H1 (cell line): ENCODE measurements around the gene YAP1. TPM values are rescaled to one million over a fixed set of nuclear protein-coding genes. Genes with fewer than 3 reads are reported as not detected.

Experiments used
- CTCF ChIA-PET: fragments of 300-600 bp; sonication (Branson Sonifier 250); formaldehyde crosslinking; loops from one replicate; lab custom pipeline; 2021; ENCODE audit not compliant: partially characterized antibody; lab: Charles Lee
- POLR2A ChIA-PET: fragments of 300-600 bp; sonication (Branson Sonifier 250); formaldehyde crosslinking; loops from one replicate; lab custom pipeline; 2021; ENCODE audit warnings: inconsistent platforms; ENCODE audit not compliant: partially characterized antibody; lab: Charles Lee
- DNase-seq, 2 experiments: peaks; one replicate each; pipeline versions ENCODE4 v3.0.0 to v3.0.0-alpha.2; 2010 to 2022; ENCODE audit warnings: low spot score in 2 of 2, low read depth in 1 of 2, mixed read lengths in 1 of 2
- FAIRE-seq: peaks from 2 replicates; lab custom pipeline; 2011; peaks lifted over from hg19 to GRCh38; lab: Jason Lieb, UNC
- H2AFZ ChIP-seq: 2 replicates; pipeline ENCODE4 v1.8.1; 2012; ENCODE audit warnings: low read length, inconsistent platforms
- H2AK5ac ChIP-seq: 2 replicates; pipeline ENCODE4 v1.6.1; 2013; ENCODE audit warnings: low read depth, low read length
- H2BK120ac ChIP-seq: replicated peaks from 2 replicates; pipeline ENCODE3; 2013; ENCODE audit warnings: low read depth, low read length, inconsistent platforms
- H2BK12ac ChIP-seq: 2 replicates; pipeline ENCODE4 v1.6.1; 2013; ENCODE audit warnings: low read depth, low read length
- H2BK15ac ChIP-seq: 2 replicates; pipeline ENCODE4 v1.6.1; 2013; ENCODE audit warnings: low read length
- H2BK20ac ChIP-seq: 2 replicates; pipeline ENCODE4 v1.6.1; 2013; ENCODE audit warnings: low read length
- H2BK5ac ChIP-seq: 2 replicates; pipeline ENCODE4 v1.6.1; 2013; ENCODE audit warnings: low read depth, low read length
- H3K14ac ChIP-seq: 2 replicates; pipeline ENCODE4 v1.6.1; 2013; ENCODE audit warnings: inconsistent platforms; ENCODE audit not compliant: insufficient read length
- H3K18ac ChIP-seq: 2 replicates; pipeline ENCODE4 v1.6.1; 2013; ENCODE audit warnings: low read length; ENCODE audit errors: extremely low read depth
- H3K23ac ChIP-seq: 2 replicates; pipeline ENCODE4 v1.6.1; 2013; ENCODE audit warnings: inconsistent platforms; ENCODE audit not compliant: insufficient read length
- H3K23me2 ChIP-seq: 2 replicates; pipeline ENCODE4 v1.6.1; 2013; ENCODE audit warnings: low read depth, low read length
- H3K27ac ChIP-seq: 2 replicates; pipeline ENCODE4 v1.6.1; 2011; ENCODE audit warnings: low read depth, low read length, inconsistent platforms
- H3K27me3 ChIP-seq, 4 experiments: replicated peaks in 1 of 4; 1 replicate in 1 of 4; 2 replicates in 3 of 4; pipeline versions ENCODE4 v1.6.1 to v1.8.1; 2011 to 2013; ENCODE audit warnings: low read length in 3 of 4, mild to moderate bottlenecking in 3 of 4, inconsistent platforms in 2 of 4, mixed read lengths in 2 of 4, moderate library complexity in 1 of 4; ENCODE audit not compliant: control insufficient read depth in 3 of 4, insufficient read depth in 3 of 4; ENCODE audit errors: extremely low read depth in 1 of 4
- H3K36me3 ChIP-seq, 4 experiments: 2 replicates each; pipeline versions ENCODE4 v1.6.1 to v1.8.1; 2011 to 2013; ENCODE audit warnings: mild to moderate bottlenecking in 4 of 4, low read length in 3 of 4, moderate library complexity in 2 of 4, control low read depth in 1 of 4, inconsistent platforms in 1 of 4; ENCODE audit not compliant: insufficient read depth in 4 of 4, control insufficient read depth in 2 of 4
- H3K4ac ChIP-seq: replicated peaks from 2 replicates; pipeline ENCODE3; 2013; ENCODE audit warnings: low read length, low read depth, mixed read lengths, inconsistent platforms; ENCODE audit not compliant: insufficient read length
- H3K4me1 ChIP-seq, 4 experiments: replicated peaks in 1 of 4; 1 replicate in 1 of 4; 2 replicates in 3 of 4; pipeline versions ENCODE4 v1.6.1 to v1.8.1; 2011 to 2013; ENCODE audit warnings: low read length in 3 of 4, inconsistent platforms in 2 of 4, mixed read lengths in 1 of 4; ENCODE audit not compliant: insufficient read depth in 4 of 4, control insufficient read depth in 3 of 4
- H3K4me2 ChIP-seq, 2 experiments: 2 replicates each; pipeline versions ENCODE4 v1.6.1 to v1.8.1; 2011 to 2013; ENCODE audit warnings: low read depth in 2 of 2, low read length in 2 of 2, control low read depth in 1 of 2, inconsistent platforms in 1 of 2, mild to moderate bottlenecking in 1 of 2; ENCODE audit not compliant: insufficient read depth in 1 of 2
- H3K4me3 ChIP-seq, 4 experiments: fragments of 200-600, 300-600 bp in 1 of 4; sonication (generic), shearing (Covaris generic), sonication (Bioruptor Twin) in 1 of 4; 2 replicates each; pipeline versions ENCODE4 v1.5.1 to v1.8.1; 2011 to 2016; ENCODE audit warnings: low read length in 4 of 4, low read depth in 3 of 4, control low read depth in 2 of 4, inconsistent platforms in 2 of 4, mild to moderate bottlenecking in 2 of 4, mixed read lengths in 1 of 4, moderate library complexity in 1 of 4; ENCODE audit not compliant: insufficient read depth in 2 of 4; ENCODE audit errors: extremely low read depth in 1 of 4
- H3K56ac ChIP-seq: replicated peaks from 2 replicates; pipeline ENCODE3; 2013; ENCODE audit warnings: low read depth, mild to moderate bottlenecking, mixed read lengths, low read length, inconsistent platforms; ENCODE audit not compliant: insufficient read length
- H3K79me1 ChIP-seq: 2 replicates; pipeline ENCODE4 v1.6.1; 2013; ENCODE audit warnings: low read depth, low read length, control low read depth
- H3K79me2 ChIP-seq, 2 experiments: 2 replicates each; pipeline versions ENCODE4 v1.6.1 to v1.8.1; 2012 to 2013; ENCODE audit warnings: low read length in 2 of 2, mild to moderate bottlenecking in 2 of 2, inconsistent platforms in 1 of 2; ENCODE audit not compliant: insufficient read depth in 2 of 2, control insufficient read depth in 1 of 2
- H3K9ac ChIP-seq, 4 experiments: replicated peaks in 1 of 4; 1 replicate in 1 of 4; 2 replicates in 3 of 4; pipeline versions ENCODE4 v1.6.1 to v1.8.1; 2011 to 2013; ENCODE audit warnings: low read depth in 3 of 4, low read length in 3 of 4, control low read depth in 2 of 4, mild to moderate bottlenecking in 2 of 4, moderate library complexity in 2 of 4, inconsistent platforms in 1 of 4; ENCODE audit errors: extremely low read depth in 1 of 4
- H3K9me3 ChIP-seq, 2 experiments: 2 replicates each; pipeline versions ENCODE4 v1.6.1 to v1.8.1; 2012 to 2013; ENCODE audit warnings: mild to moderate bottlenecking in 2 of 2, moderate library complexity in 2 of 2, control low read depth in 1 of 2, inconsistent platforms in 1 of 2, low read depth in 1 of 2, low read length in 1 of 2, mixed read lengths in 1 of 2; ENCODE audit not compliant: insufficient read depth in 2 of 2
- H4K20me1 ChIP-seq, 2 experiments: replicated peaks in 1 of 2; 2 replicates each; pipeline versions ENCODE3 to v1.8.1; 2011 to 2013; ENCODE audit warnings: inconsistent platforms in 2 of 2, low read length in 2 of 2, mild to moderate bottlenecking in 1 of 2; ENCODE audit not compliant: insufficient read depth in 2 of 2, control insufficient read depth in 1 of 2
- H4K5ac ChIP-seq: 2 replicates; pipeline ENCODE4 v1.6.1; 2013; ENCODE audit warnings: low read length, low read depth, mixed read lengths, inconsistent platforms; ENCODE audit not compliant: insufficient read length
- H4K8ac ChIP-seq: 2 replicates; pipeline ENCODE4 v1.8.0; 2013; ENCODE audit warnings: mild to moderate bottlenecking, moderate library complexity, low read length, inconsistent platforms; ENCODE audit not compliant: insufficient read depth; ENCODE audit errors: extremely low read depth
- H4K91ac ChIP-seq: replicated peaks from 2 replicates; pipeline ENCODE3; 2013; ENCODE audit warnings: low read length, mixed read lengths, inconsistent platforms; ENCODE audit not compliant: insufficient read length
- SP2 ChIP-seq: IDR thresholded peaks from 2 replicates; pipeline ENCODE4 v1.6.1; 2012; ENCODE audit warnings: mild to moderate bottlenecking, low read length, inconsistent platforms
- WGBS, 2 experiments: shearing (Covaris generic) in 1 of 2; methylation state at CpG; one replicate each; pipeline versions ENCODE4 v1.1.6 to v1.1.7; 2013 to 2015; ENCODE audit warnings: low lambda C conversion rate in 2 of 2, mixed read lengths in 2 of 2, inconsistent platforms in 1 of 2, low coverage in 1 of 2, missing lambda C conversion rate in 1 of 2; ENCODE audit not compliant: insufficient replicate concordance in 2 of 2, insufficient coverage in 1 of 2, insufficient read length in 1 of 2; ENCODE audit errors: extremely low coverage in 1 of 2, missing lambda C conversion rate in 1 of 2; 5-methylcytosine and 5-hydroxymethylcytosine counted together
- polyA plus RNA-seq, 7 experiments: library from polyadenylated mRNA; depleted of rRNA in 3 of 7; stranded (reverse) in 5 of 7; unstranded in 2 of 7; fragments of >200 nt in 5 of 7; fragments of 200-250 nt in 2 of 7; gene quantifications; 1 replicate in 5 of 7; 2 replicates in 1 of 7; 4 replicates in 1 of 7; pipeline versions ENCODE4 v1.2.1 to v1.2.3, GENCODE V29; 2011 to 2013; ENCODE audit warnings: missing spikeins in 2 of 7, mixed read lengths in 2 of 7
- total RNA-seq: library from RNA; stranded (reverse); fragmentation: NEBNext Ultra II Directional; extraction: Animal tissue kit (Norgen Biotek cat#: 25700); gene quantifications from 2 replicates; pipeline ENCODE4 v1.2.1, GENCODE V29; 2021

Gene YAP1
- total and polyA plus RNA-seq, 2 of the 8 experiments (the other 6 are each of a cell fraction or from before 2014, with no cell fraction given): 62.0 to 108 TPM

- Histone ChIP-seq H4K91ac (no peak overlapping the region), H3K79me2 (peaks cover 7 to 96% of the 10 kb centered on the region in 2 experiments), H4K8ac (no peak overlapping the region), H3K36me3 (no peaks in the 10 kb centered on the region), H3K23ac (no peak overlapping the region), H3K4me3 (no peak overlapping the region), H3K27me3 (no peaks in the 10 kb centered on the region), H2BK12ac (no peak overlapping the region), H3K18ac (no peak overlapping the region), H3K79me1 (peaks cover 5% of the 10 kb centered on the region), H2BK20ac (no peak overlapping the region), H3K9me3 (no peaks in the 10 kb centered on the region), H3K4me1 (peaks cover 0 to 5% (median 2%) of the 10 kb centered on the region in 4 experiments; a peak in 3 of 7 replicates), H3K4ac (no peak overlapping the region), H3K9ac (no peak overlapping the region), H3K4me2 (no peak overlapping the region), H2AK5ac (no peak overlapping the region), H3K56ac (no peak overlapping the region), H3K27ac (no peak overlapping the region), H2AFZ (no peak overlapping the region), H3K14ac (no peak overlapping the region), H2BK120ac (no peak overlapping the region), H2BK15ac (no peak overlapping the region), H2BK5ac (no peak overlapping the region), H4K5ac (no peak overlapping the region), H3K23me2 (no peaks in the 10 kb centered on the region), H4K20me1 (no peaks in the 10 kb centered on the region)
- POLR2A ChIA-PET: interaction anchor here (1.2 kb wide), 1 partner anchor 29 kb away, joined by 3 read pairs; no protein-coding TSS in a partner anchor
- 91% methylated on average over 2 of the region's 2 CpGs; no CpG with 5 or more reads in 1 of the 2 experiments for WGBS, 2 experiments
- DNase-seq (no peak), FAIRE-seq (no peak)
- CTCF ChIA-PET: interaction anchor here (1.1 kb wide), 1 partner anchor 10 kb away, joined by 4 read pairs; no protein-coding TSS in a partner anchor
- TF ChIP-seq SP2: no peak
Measured at GRCh38 chr11:102138223-102138622, 28.0 kb downstream of the YAP1 start.
